Measurements from ENCODE around the gene APP.

APP gene

GRCh38 chr21:25885405-25885804 is 285.2 kb downstream of the APP start:
- Histone ChIP-seq H3K9me3 (ENCODE audit: insufficient read depth, low read length, severe bottlenecking) (no peaks in the 10 kb centered on the region), H3K27me3 (ENCODE audit: insufficient read depth, low read length, poor library complexity) (no peaks in the 10 kb centered on the region), H3K4me1 (ENCODE audit: insufficient read depth, low read length) (no peaks in the 10 kb centered on the region), H3K79me2 (ENCODE audit: insufficient read depth, low read length) (no peaks in the 10 kb centered on the region), H4K20me1 (ENCODE audit: insufficient read depth, low read length) (no peaks in the 10 kb centered on the region), H3K27ac (ENCODE audit: low read length) (no peak overlapping the region), H3K4me2 (ENCODE audit: insufficient read depth, low read length) (no peak overlapping the region), H3K4me3 (ENCODE audit: low read depth in 1 of 2, low read length in 2 of 2) (no peak overlapping the region), H2AFZ (ENCODE audit: low read depth, low read length) (no peak overlapping the region), H3K36me3 (ENCODE audit: insufficient read depth, low read length) (no peaks in the 10 kb centered on the region), H3K9ac (ENCODE audit: low read depth, low read length) (no peak overlapping the region)
- DNase-seq (no peak), ATAC-seq (ENCODE audit: insufficient read depth, low read depth) (no peak)
- TF ChIP-seq CTCF (IDR thresholded peaks at IDR 0.05; ENCODE audit: borderline replicate concordance, extremely low read depth, low read length, poor library complexity, severe bottlenecking) (no peak), EZH2 (IDR thresholded peaks at IDR 0.05; ENCODE audit: borderline replicate concordance, low read depth, low read length, severe bottlenecking) (no peak)

- H3K27ac ChIP-seq (ENCODE audit: low read length), result no peak overlapping the region
These were observed 286.3 kb downstream of the APP start for GRCh38 chr21:25884311-25884710.

GRCh38 chr21:25881524-25882376 is 288.8 kb downstream of the APP start:
- H3K4me2 ChIP-seq (ENCODE audit: insufficient read depth, low read length), result no peak overlapping the region

More at GRCh38 chr21:25884311-25884710, 286.3 kb downstream of the APP start:
- Histone ChIP-seq H3K79me2 (ENCODE audit: insufficient read depth, low read length) (no peaks in the 10 kb centered on the region), H3K27me3 (ENCODE audit: insufficient read depth, low read length, poor library complexity) (no peaks in the 10 kb centered on the region), H3K36me3 (ENCODE audit: insufficient read depth, low read length) (no peaks in the 10 kb centered on the region), H3K9me3 (ENCODE audit: insufficient read depth, low read length, severe bottlenecking) (no peaks in the 10 kb centered on the region), H4K20me1 (ENCODE audit: insufficient read depth, low read length) (no peaks in the 10 kb centered on the region), H3K9ac (ENCODE audit: low read depth, low read length) (no peak overlapping the region), H2AFZ (ENCODE audit: low read depth, low read length) (no peak overlapping the region), H3K4me3 (ENCODE audit: low read depth in 1 of 2, low read length in 2 of 2) (no peak overlapping the region), H3K4me2 (ENCODE audit: insufficient read depth, low read length) (no peak overlapping the region), H3K4me1 (ENCODE audit: insufficient read depth, low read length) (no peaks in the 10 kb centered on the region)
- TF ChIP-seq EZH2 (IDR thresholded peaks at IDR 0.05; ENCODE audit: borderline replicate concordance, low read depth, low read length, severe bottlenecking), result no peak
- TF ChIP-seq CTCF (IDR thresholded peaks at IDR 0.05; ENCODE audit: borderline replicate concordance, extremely low read depth, low read length, poor library complexity, severe bottlenecking), result no peak
- DNase-seq (no peak), ATAC-seq (ENCODE audit: insufficient read depth, low read depth) (no peak)

More at GRCh38 chr21:25881524-25882376, 288.8 kb downstream of the APP start:
- Histone ChIP-seq H2AFZ (ENCODE audit: low read depth, low read length) (no peak overlapping the region), H3K27me3 (ENCODE audit: insufficient read depth, low read length, poor library complexity) (no peaks in the 10 kb centered on the region), H3K27ac (ENCODE audit: low read length) (no peak overlapping the region), H3K9me3 (ENCODE audit: insufficient read depth, low read length, severe bottlenecking) (no peaks in the 10 kb centered on the region), H4K20me1 (ENCODE audit: insufficient read depth, low read length) (no peaks in the 10 kb centered on the region), H3K9ac (ENCODE audit: low read depth, low read length) (no peak overlapping the region), H3K79me2 (ENCODE audit: insufficient read depth, low read length) (no peaks in the 10 kb centered on the region), H3K4me1 (ENCODE audit: insufficient read depth, low read length) (no peaks in the 10 kb centered on the region), H3K36me3 (ENCODE audit: insufficient read depth, low read length) (no peaks in the 10 kb centered on the region), H3K4me3 (ENCODE audit: low read depth in 1 of 2, low read length in 2 of 2) (no peak overlapping the region)
- DNase-seq (peak; percentile 62), ATAC-seq (ENCODE audit: insufficient read depth, low read depth) (peak; percentile 84)
- TF ChIP-seq CTCF (IDR thresholded peaks at IDR 0.05; ENCODE audit: borderline replicate concordance, extremely low read depth, low read length, poor library complexity, severe bottlenecking) (peak; percentile 92), EZH2 (IDR thresholded peaks at IDR 0.05; ENCODE audit: borderline replicate concordance, low read depth, low read length, severe bottlenecking) (no peak)
